Measurements from ENCODE around the gene CRELD2.
A peak's percentile ranks its signal among the peaks of the same experiment; 100 is the strongest.

The CRELD2 gene

GRCh38 chr22:49917974-49918910 lies at the start of gene CRELD2, which contains the start of gene ALG12:
Gene CRELD2 (plus strand): TSS chr22:49918634. CDS start chr22:49918770, 136 bp downstream.
Gene ALG12 (minus strand): TSS chr22:49918438. CDS start chr22:49913765, 4,673 bp downstream.
- peak; percentile 92 to 97 for DNase-seq (ENCODE audit: low read depth in 1 of 2, low spot score in 1 of 2)

- no peak for DNase-seq (ENCODE audit: low read depth in 1 of 2, low spot score in 1 of 2)
These were observed 49.2 kb upstream of the CRELD2 start for GRCh38 chr22:49869086-49869830.

- DNase-seq (ENCODE audit: low read depth in 1 of 2, low spot score in 1 of 2): no peak
These were observed 48.4 kb upstream of the CRELD2 start for GRCh38 chr22:49869845-49870712.

- no peak for DNase-seq (ENCODE audit: low read depth in 1 of 2, low spot score in 1 of 2)
These were observed 47.0 kb upstream of the CRELD2 start for GRCh38 chr22:49871482-49871881.

- no peak for DNase-seq (ENCODE audit: low read depth in 1 of 2, low spot score in 1 of 2)
These were observed 46.1 kb upstream of the CRELD2 start for GRCh38 chr22:49872347-49872746.

- DNase-seq (ENCODE audit: low read depth in 1 of 2, low spot score in 1 of 2): no peak
These were observed 45.0 kb upstream of the CRELD2 start for GRCh38 chr22:49873228-49873940.

GRCh38 chr22:49877642-49878041 lies 40.8 kb upstream of the CRELD2 start:
- no peak for DNase-seq (ENCODE audit: low read depth in 1 of 2, low spot score in 1 of 2)

GRCh38 chr22:49878206-49878605 lies 40.2 kb upstream of the CRELD2 start:
- no peak for DNase-seq (ENCODE audit: low read depth in 1 of 2, low spot score in 1 of 2)

- no peak for DNase-seq (ENCODE audit: low read depth in 1 of 2, low spot score in 1 of 2)
These were observed 38.6 kb upstream of the CRELD2 start for GRCh38 chr22:49879871-49880270.

- no peak for DNase-seq (ENCODE audit: low read depth in 1 of 2, low spot score in 1 of 2)
These were observed 38.2 kb upstream of the CRELD2 start for GRCh38 chr22:49880281-49880680.

GRCh38 chr22:49881856-49882255 lies 36.6 kb upstream of the CRELD2 start:
- no peak for DNase-seq (ENCODE audit: low read depth in 1 of 2, low spot score in 1 of 2)

GRCh38 chr22:49882519-49883293 lies 35.7 kb upstream of the CRELD2 start:
- no peak for DNase-seq (ENCODE audit: low read depth in 1 of 2, low spot score in 1 of 2)

- DNase-seq (ENCODE audit: low read depth in 1 of 2, low spot score in 1 of 2): no peak
These were observed 35.2 kb upstream of the CRELD2 start for GRCh38 chr22:49883294-49883640.

- DNase-seq (ENCODE audit: low read depth in 1 of 2, low spot score in 1 of 2): no peak
These were observed 34.4 kb upstream of the CRELD2 start for GRCh38 chr22:49884075-49884474.

- no peak for DNase-seq (ENCODE audit: low read depth in 1 of 2, low spot score in 1 of 2)
These were observed 33.8 kb upstream of the CRELD2 start for GRCh38 chr22:49884503-49885260.

- no peak for DNase-seq (ENCODE audit: low read depth in 1 of 2, low spot score in 1 of 2)
These were observed 33.2 kb upstream of the CRELD2 start for GRCh38 chr22:49885281-49885680.

GRCh38 chr22:49885881-49886280 lies 32.6 kb upstream of the CRELD2 start:
- DNase-seq (ENCODE audit: low read depth in 1 of 2, low spot score in 1 of 2): no peak

- DNase-seq (ENCODE audit: low read depth in 1 of 2, low spot score in 1 of 2): no peak
These were observed 31.9 kb upstream of the CRELD2 start for GRCh38 chr22:49886346-49887063.
